H1 (cell line): ENCODE data around the gene BGN. TPM values are rescaled to one million over a fixed set of nuclear protein-coding genes. Genes with fewer than 3 reads are reported as not detected.

Experiments
- CTCF ChIA-PET: fragments of 300-600 bp; sonication (Branson Sonifier 250); formaldehyde crosslinking; loops from one replicate; lab custom pipeline; 2021; ENCODE audit not compliant: partially characterized antibody; lab: Charles Lee
- POLR2A ChIA-PET: fragments of 300-600 bp; sonication (Branson Sonifier 250); formaldehyde crosslinking; loops from one replicate; lab custom pipeline; 2021; ENCODE audit warnings: inconsistent platforms; ENCODE audit not compliant: partially characterized antibody; lab: Charles Lee
- DNase-seq, 2 experiments: peaks; one replicate each; pipeline versions ENCODE4 v3.0.0 to v3.0.0-alpha.2; 2010 to 2022; ENCODE audit warnings: low spot score in 2 of 2, low read depth in 1 of 2, mixed read lengths in 1 of 2
- FAIRE-seq: peaks from 2 replicates; lab custom pipeline; 2011; peaks lifted over from hg19 to GRCh38; lab: Jason Lieb, UNC
- H2AFZ ChIP-seq: 2 replicates; pipeline ENCODE4 v1.8.1; 2012; ENCODE audit warnings: low read length, inconsistent platforms
- H2AK5ac ChIP-seq: 2 replicates; pipeline ENCODE4 v1.6.1; 2013; ENCODE audit warnings: low read depth, low read length
- H2BK120ac ChIP-seq: replicated peaks from 2 replicates; pipeline ENCODE3; 2013; ENCODE audit warnings: low read depth, low read length, inconsistent platforms
- H2BK12ac ChIP-seq: 2 replicates; pipeline ENCODE4 v1.6.1; 2013; ENCODE audit warnings: low read depth, low read length
- H2BK15ac ChIP-seq: 2 replicates; pipeline ENCODE4 v1.6.1; 2013; ENCODE audit warnings: low read length
- H2BK20ac ChIP-seq: 2 replicates; pipeline ENCODE4 v1.6.1; 2013; ENCODE audit warnings: low read length
- H2BK5ac ChIP-seq: 2 replicates; pipeline ENCODE4 v1.6.1; 2013; ENCODE audit warnings: low read depth, low read length
- H3K14ac ChIP-seq: 2 replicates; pipeline ENCODE4 v1.6.1; 2013; ENCODE audit warnings: inconsistent platforms; ENCODE audit not compliant: insufficient read length
- H3K18ac ChIP-seq: 2 replicates; pipeline ENCODE4 v1.6.1; 2013; ENCODE audit warnings: low read length; ENCODE audit errors: extremely low read depth
- H3K23ac ChIP-seq: 2 replicates; pipeline ENCODE4 v1.6.1; 2013; ENCODE audit warnings: inconsistent platforms; ENCODE audit not compliant: insufficient read length
- H3K23me2 ChIP-seq: 2 replicates; pipeline ENCODE4 v1.6.1; 2013; ENCODE audit warnings: low read depth, low read length
- H3K27ac ChIP-seq: 2 replicates; pipeline ENCODE4 v1.6.1; 2011; ENCODE audit warnings: low read depth, low read length, inconsistent platforms
- H3K27me3 ChIP-seq, 4 experiments: replicated peaks in 1 of 4; 1 replicate in 1 of 4; 2 replicates in 3 of 4; pipeline versions ENCODE4 v1.6.1 to v1.8.1; 2011 to 2013; ENCODE audit warnings: low read length in 3 of 4, mild to moderate bottlenecking in 3 of 4, inconsistent platforms in 2 of 4, mixed read lengths in 2 of 4, moderate library complexity in 1 of 4; ENCODE audit not compliant: control insufficient read depth in 3 of 4, insufficient read depth in 3 of 4; ENCODE audit errors: extremely low read depth in 1 of 4
- H3K36me3 ChIP-seq, 4 experiments: 2 replicates each; pipeline versions ENCODE4 v1.6.1 to v1.8.1; 2011 to 2013; ENCODE audit warnings: mild to moderate bottlenecking in 4 of 4, low read length in 3 of 4, moderate library complexity in 2 of 4, control low read depth in 1 of 4, inconsistent platforms in 1 of 4; ENCODE audit not compliant: insufficient read depth in 4 of 4, control insufficient read depth in 2 of 4
- H3K4ac ChIP-seq: replicated peaks from 2 replicates; pipeline ENCODE3; 2013; ENCODE audit warnings: low read length, low read depth, mixed read lengths, inconsistent platforms; ENCODE audit not compliant: insufficient read length
- H3K4me1 ChIP-seq, 4 experiments: replicated peaks in 1 of 4; 1 replicate in 1 of 4; 2 replicates in 3 of 4; pipeline versions ENCODE4 v1.6.1 to v1.8.1; 2011 to 2013; ENCODE audit warnings: low read length in 3 of 4, inconsistent platforms in 2 of 4, mixed read lengths in 1 of 4; ENCODE audit not compliant: insufficient read depth in 4 of 4, control insufficient read depth in 3 of 4
- H3K4me2 ChIP-seq, 2 experiments: 2 replicates each; pipeline versions ENCODE4 v1.6.1 to v1.8.1; 2011 to 2013; ENCODE audit warnings: low read depth in 2 of 2, low read length in 2 of 2, control low read depth in 1 of 2, inconsistent platforms in 1 of 2, mild to moderate bottlenecking in 1 of 2; ENCODE audit not compliant: insufficient read depth in 1 of 2
- H3K4me3 ChIP-seq, 4 experiments: fragments of 200-600, 300-600 bp in 1 of 4; sonication (generic), shearing (Covaris generic), sonication (Bioruptor Twin) in 1 of 4; 2 replicates each; pipeline versions ENCODE4 v1.5.1 to v1.8.1; 2011 to 2016; ENCODE audit warnings: low read length in 4 of 4, low read depth in 3 of 4, control low read depth in 2 of 4, inconsistent platforms in 2 of 4, mild to moderate bottlenecking in 2 of 4, mixed read lengths in 1 of 4, moderate library complexity in 1 of 4; ENCODE audit not compliant: insufficient read depth in 2 of 4; ENCODE audit errors: extremely low read depth in 1 of 4
- H3K56ac ChIP-seq: replicated peaks from 2 replicates; pipeline ENCODE3; 2013; ENCODE audit warnings: low read depth, mild to moderate bottlenecking, mixed read lengths, low read length, inconsistent platforms; ENCODE audit not compliant: insufficient read length
- H3K79me1 ChIP-seq: 2 replicates; pipeline ENCODE4 v1.6.1; 2013; ENCODE audit warnings: low read depth, low read length, control low read depth
- H3K79me2 ChIP-seq, 2 experiments: 2 replicates each; pipeline versions ENCODE4 v1.6.1 to v1.8.1; 2012 to 2013; ENCODE audit warnings: low read length in 2 of 2, mild to moderate bottlenecking in 2 of 2, inconsistent platforms in 1 of 2; ENCODE audit not compliant: insufficient read depth in 2 of 2, control insufficient read depth in 1 of 2
- H3K9ac ChIP-seq, 4 experiments: replicated peaks in 1 of 4; 1 replicate in 1 of 4; 2 replicates in 3 of 4; pipeline versions ENCODE4 v1.6.1 to v1.8.1; 2011 to 2013; ENCODE audit warnings: low read depth in 3 of 4, low read length in 3 of 4, control low read depth in 2 of 4, mild to moderate bottlenecking in 2 of 4, moderate library complexity in 2 of 4, inconsistent platforms in 1 of 4; ENCODE audit errors: extremely low read depth in 1 of 4
- H3K9me3 ChIP-seq, 2 experiments: 2 replicates each; pipeline versions ENCODE4 v1.6.1 to v1.8.1; 2012 to 2013; ENCODE audit warnings: mild to moderate bottlenecking in 2 of 2, moderate library complexity in 2 of 2, control low read depth in 1 of 2, inconsistent platforms in 1 of 2, low read depth in 1 of 2, low read length in 1 of 2, mixed read lengths in 1 of 2; ENCODE audit not compliant: insufficient read depth in 2 of 2
- H4K20me1 ChIP-seq, 2 experiments: replicated peaks in 1 of 2; 2 replicates each; pipeline versions ENCODE3 to v1.8.1; 2011 to 2013; ENCODE audit warnings: inconsistent platforms in 2 of 2, low read length in 2 of 2, mild to moderate bottlenecking in 1 of 2; ENCODE audit not compliant: insufficient read depth in 2 of 2, control insufficient read depth in 1 of 2
- H4K5ac ChIP-seq: 2 replicates; pipeline ENCODE4 v1.6.1; 2013; ENCODE audit warnings: low read length, low read depth, mixed read lengths, inconsistent platforms; ENCODE audit not compliant: insufficient read length
- H4K8ac ChIP-seq: 2 replicates; pipeline ENCODE4 v1.8.0; 2013; ENCODE audit warnings: mild to moderate bottlenecking, moderate library complexity, low read length, inconsistent platforms; ENCODE audit not compliant: insufficient read depth; ENCODE audit errors: extremely low read depth
- H4K91ac ChIP-seq: replicated peaks from 2 replicates; pipeline ENCODE3; 2013; ENCODE audit warnings: low read length, mixed read lengths, inconsistent platforms; ENCODE audit not compliant: insufficient read length
- CHD2 ChIP-seq: IDR thresholded peaks from 2 replicates; pipeline ENCODE4 v1.6.1; 2012; ENCODE audit warnings: low read length, improper control_type of control experiment
- CTCF ChIP-seq, 3 experiments: IDR thresholded peaks; 1 replicate in 2 of 3; 2 replicates in 1 of 3; pipeline versions ENCODE4 v1.5.1 to v1.6.1; 2011; ENCODE audit warnings: low read length in 3 of 3, mild to moderate bottlenecking in 3 of 3, inconsistent platforms in 2 of 3, low read depth in 1 of 3, moderate library complexity in 1 of 3; ENCODE audit not compliant: insufficient read depth in 1 of 3; ENCODE audit errors: control extremely low read depth in 1 of 3
- KDM4A ChIP-seq: IDR thresholded peaks from one replicate; pipeline ENCODE4 v1.7.1; 2012; ENCODE audit warnings: low read depth, mild to moderate bottlenecking, moderate library complexity, low read length, inconsistent platforms; ENCODE audit not compliant: severe bottlenecking
- MAFK ChIP-seq: IDR thresholded peaks from 2 replicates; pipeline ENCODE4 v1.6.1; 2012; ENCODE audit warnings: low read depth, mild to moderate bottlenecking, improper control_type of control experiment, low read length
- POU5F1 ChIP-seq: IDR thresholded peaks from 2 replicates; pipeline ENCODE4 v1.6.1; 2011; ENCODE audit warnings: low read depth, mild to moderate bottlenecking, low read length, moderate library complexity
- RBBP5 ChIP-seq: IDR thresholded peaks from 2 replicates; pipeline ENCODE4 v1.7.1; 2012; ENCODE audit warnings: low read depth, mild to moderate bottlenecking, inconsistent platforms, low read length, moderate library complexity, borderline replicate concordance
- SIRT6 ChIP-seq: IDR thresholded peaks from one replicate; pipeline ENCODE4 v1.7.1; 2012; ENCODE audit warnings: low read length, inconsistent platforms
- SP1 ChIP-seq: IDR thresholded peaks from 2 replicates; pipeline ENCODE4 v1.6.1; 2011; ENCODE audit warnings: low read depth, low read length
- SRF ChIP-seq: IDR thresholded peaks from 2 replicates; pipeline ENCODE4 v1.6.1; 2011; ENCODE audit warnings: mild to moderate bottlenecking, low read depth, low read length, moderate library complexity
- TAF1 ChIP-seq: IDR thresholded peaks from 2 replicates; pipeline ENCODE4 v1.6.1; 2011; ENCODE audit warnings: mild to moderate bottlenecking, low read depth, low read length
- TBP ChIP-seq: IDR thresholded peaks from 2 replicates; pipeline ENCODE4 v1.6.1; 2011; ENCODE audit warnings: low read depth, low read length, improper control_type of control experiment
- WGBS, 2 experiments: shearing (Covaris generic) in 1 of 2; methylation state at CpG; one replicate each; pipeline versions ENCODE4 v1.1.6 to v1.1.7; 2013 to 2015; ENCODE audit warnings: low lambda C conversion rate in 2 of 2, mixed read lengths in 2 of 2, inconsistent platforms in 1 of 2, low coverage in 1 of 2, missing lambda C conversion rate in 1 of 2; ENCODE audit not compliant: insufficient replicate concordance in 2 of 2, insufficient coverage in 1 of 2, insufficient read length in 1 of 2; ENCODE audit errors: extremely low coverage in 1 of 2, missing lambda C conversion rate in 1 of 2; 5-methylcytosine and 5-hydroxymethylcytosine counted together
- polyA plus RNA-seq, 7 experiments: library from polyadenylated mRNA; depleted of rRNA in 3 of 7; stranded (reverse) in 5 of 7; unstranded in 2 of 7; fragments of >200 nt in 5 of 7; fragments of 200-250 nt in 2 of 7; gene quantifications; 1 replicate in 5 of 7; 2 replicates in 1 of 7; 4 replicates in 1 of 7; pipeline versions ENCODE4 v1.2.1 to v1.2.3, GENCODE V29; 2011 to 2013; ENCODE audit warnings: missing spikeins in 2 of 7, mixed read lengths in 2 of 7
- total RNA-seq: library from RNA; stranded (reverse); fragmentation: NEBNext Ultra II Directional; extraction: Animal tissue kit (Norgen Biotek cat#: 25700); gene quantifications from 2 replicates; pipeline ENCODE4 v1.2.1, GENCODE V29; 2021

BGN gene
- total and polyA plus RNA-seq, 2 of the 8 experiments (the other 6 are each of a cell fraction or from before 2014, with no cell fraction given) = 1.8 to 2.4 TPM

- no peak for FAIRE-seq
- H3K14ac ChIP-seq = no peak overlapping the region
- WGBS, 2 experiments = 95% methylated on average over 21 of the region's 26 CpGs; no CpG with 5 or more reads in 1 of the 2 experiments
- no peak overlapping the region for H3K4me2 ChIP-seq
- no peak overlapping the region for H3K9ac ChIP-seq
- no peak overlapping the region for H3K4ac ChIP-seq
- no peak overlapping the region for H4K8ac ChIP-seq
- H3K79me1 ChIP-seq = no peaks in the 10 kb centered on the region
- CTCF ChIA-PET = no interaction called here
- H3K18ac ChIP-seq = no peak overlapping the region
- H2BK12ac ChIP-seq = no peak overlapping the region
- H3K36me3 ChIP-seq = peaks cover 0 to 7% (median 0%) of the 10 kb centered on the region in 4 experiments; a peak in 3 of 8 replicates
- H3K23ac ChIP-seq = no peak overlapping the region
- H4K91ac ChIP-seq = no peak overlapping the region
- H3K27ac ChIP-seq = no peak overlapping the region
- H4K5ac ChIP-seq = no peak overlapping the region
- H2BK20ac ChIP-seq = no peak overlapping the region
- POLR2A ChIA-PET = no interaction called here
- H3K79me2 ChIP-seq = no peaks in the 10 kb centered on the region
- no peaks in the 10 kb centered on the region for H3K27me3 ChIP-seq
- H3K4me1 ChIP-seq = no peaks in the 10 kb centered on the region
- no peak overlapping the region for H2BK120ac ChIP-seq
- H3K4me3 ChIP-seq = no peak overlapping the region
- H3K9me3 ChIP-seq = no peaks in the 10 kb centered on the region
- H4K20me1 ChIP-seq = no peaks in the 10 kb centered on the region
- H2AFZ ChIP-seq = no peak overlapping the region
- H2BK15ac ChIP-seq = no peak overlapping the region
- DNase-seq = no peak
- H3K23me2 ChIP-seq = no peaks in the 10 kb centered on the region
- H2BK5ac ChIP-seq = no peak overlapping the region
- H2AK5ac ChIP-seq = no peak overlapping the region
- H3K56ac ChIP-seq = no peak overlapping the region
- TF ChIP-seq SP1 (no peak), CHD2 (no peak), TBP (no peak), RBBP5 (no peak), POU5F1 (no peak), CTCF (IDR thresholded peaks at IDR 0.05; ENCODE audit: control extremely low read depth in 1 of 3, insufficient read depth in 1 of 3, low read depth in 1 of 3, low read length in 3 of 3) (no peak), SRF (no peak), KDM4A (no peak), TAF1 (no peak), SIRT6 (no peak), MAFK (no peak)
Measured at GRCh38 chrX:153450114-153450948, 44.4 kb upstream of the BGN start.
